Astrocyte (in vitro differentiated cells and primary cell): ENCODE measurements around the gene SUPT6H. TPM values are rescaled to one million over a fixed set of nuclear protein-coding genes. Genes with fewer than 3 reads are reported as not detected.

ENCODE experiments used
- DNase-seq: peaks from one replicate; pipeline ENCODE4 v3.0.0-alpha.2; 2010; ENCODE audit warnings: low read depth
- FAIRE-seq: peaks from 2 replicates; lab custom pipeline; 2011; peaks lifted over from hg19 to GRCh38; lab: Jason Lieb, UNC
- H2AFZ ChIP-seq: 2 replicates; pipeline ENCODE4 v1.6.0; 2012; ENCODE audit warnings: low read depth, low read length, inconsistent platforms
- H3K27ac ChIP-seq: 2 replicates; pipeline ENCODE4 v1.5.1; 2011; ENCODE audit warnings: low read depth, low read length, inconsistent platforms
- H3K27me3 ChIP-seq: 2 replicates; pipeline ENCODE4 v1.6.0; 2011; ENCODE audit warnings: low read length, inconsistent platforms; ENCODE audit not compliant: insufficient read depth
- H3K36me3 ChIP-seq: 2 replicates; pipeline ENCODE4 v1.5.1; 2011; ENCODE audit warnings: low read length, inconsistent platforms; ENCODE audit not compliant: insufficient read depth
- H3K4me1 ChIP-seq: 2 replicates; pipeline ENCODE4 v1.5.1; 2011; ENCODE audit warnings: low read length, inconsistent platforms; ENCODE audit not compliant: insufficient read depth
- H3K4me2 ChIP-seq: 2 replicates; pipeline ENCODE4 v1.6.0; 2012; ENCODE audit warnings: low read length, inconsistent platforms
- H3K4me3 ChIP-seq: 2 replicates; pipeline ENCODE4 v1.5.1; 2011; ENCODE audit warnings: low read depth, mild to moderate bottlenecking, low read length, inconsistent platforms; ENCODE audit not compliant: insufficient read depth
- H3K79me2 ChIP-seq: 2 replicates; pipeline ENCODE4 v1.6.0; 2012; ENCODE audit warnings: mild to moderate bottlenecking, low read length, inconsistent platforms; ENCODE audit not compliant: insufficient read depth
- H3K9ac ChIP-seq: 2 replicates; pipeline ENCODE4 v1.6.0; 2012; ENCODE audit warnings: mild to moderate bottlenecking, low read length, inconsistent platforms
- H3K9me3 ChIP-seq: 2 replicates; pipeline ENCODE4 v1.5.1; 2012; ENCODE audit warnings: low read depth, mild to moderate bottlenecking, low read length, inconsistent platforms; ENCODE audit not compliant: insufficient read depth
- H4K20me1 ChIP-seq: 2 replicates; pipeline ENCODE4 v1.6.0; 2012; ENCODE audit warnings: low read length, inconsistent platforms; ENCODE audit not compliant: insufficient read depth
- H3K27ac Mint-ChIP-seq: one replicate; pipeline ENCODE4 v1.8.0; 2021; ENCODE audit warnings: mild to moderate bottlenecking, mixed read lengths; ENCODE audit not compliant: unreplicated experiment
- H3K27me3 Mint-ChIP-seq: one replicate; pipeline ENCODE4 v1.8.0; 2021; ENCODE audit warnings: low read depth, mixed read lengths; ENCODE audit not compliant: unreplicated experiment
- H3K36me3 Mint-ChIP-seq: one replicate; pipeline ENCODE4 v1.8.0; 2021; ENCODE audit warnings: low read depth, mixed read lengths; ENCODE audit not compliant: unreplicated experiment
- H3K4me1 Mint-ChIP-seq: one replicate; pipeline ENCODE4 v1.8.0; 2021; ENCODE audit warnings: low read depth, mixed read lengths; ENCODE audit not compliant: unreplicated experiment
- H3K4me3 Mint-ChIP-seq: one replicate; pipeline ENCODE4 v1.8.0; 2021; ENCODE audit warnings: mild to moderate bottlenecking, moderate library complexity, mixed read lengths; ENCODE audit not compliant: unreplicated experiment
- H3K9me3 Mint-ChIP-seq: one replicate; pipeline ENCODE4 v1.8.0; 2021; ENCODE audit warnings: mild to moderate bottlenecking, mixed read lengths; ENCODE audit not compliant: unreplicated experiment
- EZH2 ChIP-seq: IDR thresholded peaks from 2 replicates; pipeline ENCODE4 v1.6.1; 2012; ENCODE audit warnings: mild to moderate bottlenecking, low read length, inconsistent platforms; ENCODE audit not compliant: insufficient read depth
- total RNA-seq: library from RNA; stranded (reverse); gene quantifications from 2 replicates; pipeline ENCODE4 v1.2.1, GENCODE V29; 2021
- TF ChIP-seq, protein P1 (sequence below): IDR thresholded peaks from 2 replicates; pipeline ENCODE4 v1.5.1; 2011; ENCODE audit warnings: low read depth, mild to moderate bottlenecking, inconsistent platforms, low read length, moderate library complexity; ENCODE audit not compliant: insufficient read depth

Gene SUPT6H
- total RNA-seq, 1 donor from 2014 or later = 95.9 TPM

DNA sequence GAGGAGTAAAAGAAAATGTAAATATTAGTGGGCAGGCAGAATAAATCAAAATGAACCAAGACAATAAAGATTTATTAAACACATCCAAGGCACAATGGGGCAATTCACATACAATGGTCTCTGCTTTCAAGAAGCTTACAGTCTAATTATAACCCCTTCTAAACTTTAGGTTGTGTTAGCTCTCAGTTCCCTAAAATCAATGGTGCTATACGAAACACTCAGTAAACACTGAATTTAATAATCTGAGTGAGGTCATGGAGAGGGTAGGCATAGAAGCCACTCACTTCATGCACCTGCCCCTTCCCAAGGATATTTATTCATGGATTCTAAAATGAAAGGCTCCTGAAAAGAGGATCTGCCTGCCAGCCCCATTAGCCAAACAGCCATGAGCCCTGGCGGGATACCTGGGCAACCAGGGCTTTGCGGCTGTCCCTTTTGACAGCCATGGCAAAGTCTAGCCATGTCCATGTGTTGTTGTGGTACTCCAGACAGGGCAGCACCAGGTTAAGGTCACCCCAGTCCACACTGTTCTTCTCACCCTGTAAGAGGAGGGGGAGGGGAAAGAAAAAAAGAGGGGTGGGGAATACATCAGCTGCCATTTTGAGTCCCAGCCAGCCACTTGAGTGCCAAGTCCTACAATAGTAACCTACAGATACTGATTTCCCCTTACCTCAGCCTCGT lies 46.6 kb upstream of the SUPT6H start:
- Mint-ChIP-seq H3K36me3 (peaks cover 38% of the 10 kb centered on the region), H3K4me3 (no peak overlapping the region), H3K27me3 (no peaks in the 10 kb centered on the region), H3K27ac (no peak overlapping the region), H3K4me1 (no peaks in the 10 kb centered on the region), H3K9me3 (no peaks in the 10 kb centered on the region)
- TF ChIP-seq EZH2 = no peak
- TF ChIP-seq, protein P1, sequence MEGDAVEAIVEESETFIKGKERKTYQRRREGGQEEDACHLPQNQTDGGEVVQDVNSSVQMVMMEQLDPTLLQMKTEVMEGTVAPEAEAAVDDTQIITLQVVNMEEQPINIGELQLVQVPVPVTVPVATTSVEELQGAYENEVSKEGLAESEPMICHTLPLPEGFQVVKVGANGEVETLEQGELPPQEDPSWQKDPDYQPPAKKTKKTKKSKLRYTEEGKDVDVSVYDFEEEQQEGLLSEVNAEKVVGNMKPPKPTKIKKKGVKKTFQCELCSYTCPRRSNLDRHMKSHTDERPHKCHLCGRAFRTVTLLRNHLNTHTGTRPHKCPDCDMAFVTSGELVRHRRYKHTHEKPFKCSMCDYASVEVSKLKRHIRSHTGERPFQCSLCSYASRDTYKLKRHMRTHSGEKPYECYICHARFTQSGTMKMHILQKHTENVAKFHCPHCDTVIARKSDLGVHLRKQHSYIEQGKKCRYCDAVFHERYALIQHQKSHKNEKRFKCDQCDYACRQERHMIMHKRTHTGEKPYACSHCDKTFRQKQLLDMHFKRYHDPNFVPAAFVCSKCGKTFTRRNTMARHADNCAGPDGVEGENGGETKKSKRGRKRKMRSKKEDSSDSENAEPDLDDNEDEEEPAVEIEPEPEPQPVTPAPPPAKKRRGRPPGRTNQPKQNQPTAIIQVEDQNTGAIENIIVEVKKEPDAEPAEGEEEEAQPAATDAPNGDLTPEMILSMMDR = no peak
- no peak for FAIRE-seq
- H2AFZ ChIP-seq = no peak overlapping the region
- H3K4me2 ChIP-seq = no peak overlapping the region
- H3K27ac ChIP-seq = no peak overlapping the region
- no peak for DNase-seq
- no peaks in the 10 kb centered on the region for H3K4me1 ChIP-seq
- no peaks in the 10 kb centered on the region for H3K9me3 ChIP-seq
- no peaks in the 10 kb centered on the region for H3K79me2 ChIP-seq
- H3K36me3 ChIP-seq = peaks cover 53% of the 10 kb centered on the region
- H3K9ac ChIP-seq = no peak overlapping the region
- H4K20me1 ChIP-seq = peaks cover 14% of the 10 kb centered on the region
- no peaks in the 10 kb centered on the region for H3K27me3 ChIP-seq
- H3K4me3 ChIP-seq = no peak overlapping the region

DNA sequence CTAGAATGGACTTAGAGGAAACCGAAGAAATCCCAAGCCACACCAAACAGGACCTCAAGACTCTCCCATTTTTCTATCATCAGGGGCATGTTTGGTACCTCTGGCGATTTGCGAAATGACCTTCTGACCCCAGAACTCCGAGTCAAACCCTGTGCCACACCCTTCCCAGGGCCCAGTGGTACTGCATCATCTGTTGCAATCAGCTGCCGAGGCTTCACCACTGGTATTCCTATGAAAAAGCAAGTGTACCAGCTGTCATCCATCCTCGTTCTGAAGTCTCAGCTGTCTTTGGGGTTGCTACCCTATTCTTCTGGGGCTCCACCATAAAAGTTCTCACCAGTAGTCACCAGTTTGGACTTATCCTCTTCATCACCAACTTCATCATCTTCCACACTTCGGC lies 45.7 kb upstream of the SUPT6H start:
- Mint-ChIP-seq H3K4me3 (no peak overlapping the region), H3K9me3 (no peaks in the 10 kb centered on the region), H3K27ac (no peak overlapping the region), H3K36me3 (peaks cover 38% of the 10 kb centered on the region), H3K4me1 (no peaks in the 10 kb centered on the region), H3K27me3 (no peaks in the 10 kb centered on the region)
- H3K27me3 ChIP-seq = no peaks in the 10 kb centered on the region
- no peaks in the 10 kb centered on the region for H3K9me3 ChIP-seq
- no peaks in the 10 kb centered on the region for H3K4me1 ChIP-seq
- H3K9ac ChIP-seq = no peak overlapping the region
- no peaks in the 10 kb centered on the region for H3K79me2 ChIP-seq
- H3K4me3 ChIP-seq = no peak overlapping the region
- H3K4me2 ChIP-seq = no peak overlapping the region
- no peak overlapping the region for H2AFZ ChIP-seq
- no peak for TF ChIP-seq EZH2
- TF ChIP-seq, protein P1 = no peak
- H3K36me3 ChIP-seq = peaks cover 62% of the 10 kb centered on the region
- no peak overlapping the region for H3K27ac ChIP-seq
- peaks cover 14% of the 10 kb centered on the region for H4K20me1 ChIP-seq
- DNase-seq (no peak), FAIRE-seq (no peak)

DNA sequence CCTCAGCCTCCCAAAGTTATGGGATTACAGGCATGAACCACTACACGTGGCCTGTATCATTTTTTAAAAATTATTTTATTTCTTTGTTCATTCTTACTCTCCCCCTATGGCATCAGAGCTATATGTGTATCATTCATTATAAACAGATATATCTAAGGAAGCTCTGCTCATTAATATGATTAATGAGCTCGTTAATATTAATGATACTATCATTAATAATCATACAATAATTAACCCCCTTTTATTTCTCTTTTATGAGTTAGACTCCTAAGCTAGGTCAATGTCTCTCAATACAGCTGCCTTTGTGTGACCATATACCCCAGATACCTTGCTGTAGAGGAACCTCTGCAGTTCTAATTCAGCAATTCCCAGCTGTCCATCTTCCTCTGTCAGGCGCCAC lies 43.5 kb upstream of the SUPT6H start:
- no peak overlapping the region for H3K4me3 Mint-ChIP-seq
- Histone ChIP-seq H3K79me2 (peaks cover 3% of the 10 kb centered on the region), H3K4me3 (no peak overlapping the region), H3K9ac (no peak overlapping the region), H2AFZ (no peak overlapping the region), H3K4me1 (no peaks in the 10 kb centered on the region), H3K27me3 (no peaks in the 10 kb centered on the region), H3K4me2 (no peak overlapping the region), H3K9me3 (no peaks in the 10 kb centered on the region), H3K27ac (no peak overlapping the region), H3K36me3 (peaks cover 76% of the 10 kb centered on the region), H4K20me1 (peaks cover 23% of the 10 kb centered on the region)
- H3K4me1 Mint-ChIP-seq = no peaks in the 10 kb centered on the region
- DNase-seq = no peak
- no peaks in the 10 kb centered on the region for H3K9me3 Mint-ChIP-seq
- no peak for FAIRE-seq
- no peak overlapping the region for H3K27ac Mint-ChIP-seq
- H3K27me3 Mint-ChIP-seq = no peaks in the 10 kb centered on the region
- TF ChIP-seq, protein P1 = no peak
- no peak for TF ChIP-seq EZH2
- H3K36me3 Mint-ChIP-seq = peaks cover 39% of the 10 kb centered on the region
